Activated CD4-positive, alpha-beta T cell treated with anti-CD3 and anti-CD28 coated beads, Interleukin-2, amount 10 ng/mL, durations not matched to agents 24 days and 14 days (primary cell): ENCODE data around the gene INPP5J. TPM values are rescaled to one million over a fixed set of nuclear protein-coding genes. Genes with fewer than 3 reads are reported as not detected.
"Not testable (repeated sequence)": the region's sequence is repeated elsewhere in the genome, so short reads cannot be mapped to it uniquely, and the experiment has no call there.

ENCODE experiments used
- DNase-seq: peaks from one replicate; pipeline ENCODE4 v3.0.0; 2022
- H3K27ac Mint-ChIP-seq: one replicate; pipeline ENCODE4 v1.8.0; 2022; ENCODE audit warnings: mild to moderate bottlenecking, mixed read lengths
- H3K27me3 Mint-ChIP-seq: one replicate; pipeline ENCODE4 v1.8.0; 2022; ENCODE audit warnings: mixed read lengths
- H3K36me3 Mint-ChIP-seq: one replicate; pipeline ENCODE4 v1.8.0; 2022; ENCODE audit warnings: low read depth, mild to moderate bottlenecking, mixed read lengths
- H3K4me1 Mint-ChIP-seq: one replicate; pipeline ENCODE4 v1.8.0; 2021; ENCODE audit warnings: mixed read lengths
- H3K4me3 Mint-ChIP-seq: one replicate; pipeline ENCODE4 v1.8.0; 2022; ENCODE audit warnings: mild to moderate bottlenecking, moderate library complexity, mixed read lengths
- H3K9me3 Mint-ChIP-seq: one replicate; pipeline ENCODE4 v1.8.0; 2021; ENCODE audit warnings: mixed read lengths
- intact Hi-C: fragments of 100-400 bp; cut with micrococcal nuclease; formaldehyde crosslinking; loops from one replicate; pipeline ENCODE4 v1.15.1; 2023
- total RNA-seq: library from RNA; stranded (reverse); gene quantifications from 2 replicates; pipeline ENCODE4 v1.2.3, GENCODE V29; 2022

Gene INPP5J
- total RNA-seq, 1 donor from 2014 or later: 0.26 TPM

DNA sequence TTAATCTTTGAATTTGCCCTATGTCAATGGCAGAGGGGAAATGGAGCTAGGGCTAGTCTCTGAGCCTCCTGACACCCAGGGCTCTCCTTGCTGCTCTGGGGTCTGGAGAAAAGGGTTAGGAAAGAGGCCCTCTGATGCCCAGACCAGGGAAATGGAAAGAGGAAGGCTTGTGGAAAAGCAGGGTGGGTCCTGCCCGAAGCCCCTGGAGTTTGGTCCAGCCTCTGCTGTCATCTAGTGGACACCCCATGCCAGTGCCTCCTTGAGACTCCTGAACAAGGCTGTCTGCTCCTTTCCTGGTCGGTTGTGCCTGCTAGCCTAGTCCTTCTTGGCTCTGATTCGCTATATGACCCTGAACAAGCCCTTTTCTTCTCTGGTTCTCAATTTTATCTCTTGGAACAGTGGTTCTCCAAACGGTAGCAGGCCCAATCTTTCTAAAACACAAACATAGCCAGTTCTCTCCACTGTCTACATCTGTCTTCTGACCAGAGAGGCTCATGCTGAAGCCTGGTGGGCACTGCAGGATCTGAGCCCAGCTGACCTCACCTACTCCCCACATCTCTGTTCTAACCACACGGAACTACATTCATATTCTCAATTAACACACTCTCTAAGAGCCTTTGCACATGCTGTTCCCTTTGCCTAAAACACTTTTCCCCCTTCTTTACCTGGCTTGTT, 26.3 kb downstream of the INPP5J start:
- H3K27ac Mint-ChIP-seq: no peak overlapping the region
- H3K9me3 Mint-ChIP-seq: no peaks in the 10 kb centered on the region
- peaks cover 3% of the 10 kb centered on the region for H3K27me3 Mint-ChIP-seq
- peak; percentile 77 for DNase-seq
- peaks cover 5% of the 10 kb centered on the region for H3K4me1 Mint-ChIP-seq
- intact Hi-C loops: no loop called here
- H3K4me3 Mint-ChIP-seq: no peak overlapping the region
- H3K36me3 Mint-ChIP-seq: no peaks in the 10 kb centered on the region

GRCh38 chr22:31150615-31151014, 27.8 kb downstream of the INPP5J start:
- Mint-ChIP-seq H3K27me3 (peaks cover 3% of the 10 kb centered on the region), H3K27ac (no peak overlapping the region), H3K4me1 (peaks cover 2% of the 10 kb centered on the region), H3K36me3 (no peaks in the 10 kb centered on the region), H3K4me3 (no peak overlapping the region), H3K9me3 (no peaks in the 10 kb centered on the region)
- no peak for DNase-seq
- intact Hi-C loops: no loop called here

- no peaks in the 10 kb centered on the region for H3K36me3 Mint-ChIP-seq
- peaks cover 2% of the 10 kb centered on the region for H3K4me1 Mint-ChIP-seq
- H3K27me3 Mint-ChIP-seq: peaks cover 3% of the 10 kb centered on the region
- H3K4me3 Mint-ChIP-seq: no peak overlapping the region
- H3K27ac Mint-ChIP-seq: no peak overlapping the region
- no peak for DNase-seq
- H3K9me3 Mint-ChIP-seq: no peaks in the 10 kb centered on the region
- intact Hi-C loops: no loop called here
These were observed 29.1 kb downstream of the INPP5J start for GRCh38 chr22:31151872-31152271.

GRCh38 chr22:31153357-31153756, 30.6 kb downstream of the INPP5J start:
- no peak overlapping the region for H3K27ac Mint-ChIP-seq
- DNase-seq: no peak
- no peaks in the 10 kb centered on the region for H3K36me3 Mint-ChIP-seq
- no peaks in the 10 kb centered on the region for H3K9me3 Mint-ChIP-seq
- H3K4me3 Mint-ChIP-seq: no peak overlapping the region
- peaks cover 2% of the 10 kb centered on the region for H3K4me1 Mint-ChIP-seq
- peaks cover 7% of the 10 kb centered on the region for H3K27me3 Mint-ChIP-seq
- intact Hi-C loops: no loop called here

DNA sequence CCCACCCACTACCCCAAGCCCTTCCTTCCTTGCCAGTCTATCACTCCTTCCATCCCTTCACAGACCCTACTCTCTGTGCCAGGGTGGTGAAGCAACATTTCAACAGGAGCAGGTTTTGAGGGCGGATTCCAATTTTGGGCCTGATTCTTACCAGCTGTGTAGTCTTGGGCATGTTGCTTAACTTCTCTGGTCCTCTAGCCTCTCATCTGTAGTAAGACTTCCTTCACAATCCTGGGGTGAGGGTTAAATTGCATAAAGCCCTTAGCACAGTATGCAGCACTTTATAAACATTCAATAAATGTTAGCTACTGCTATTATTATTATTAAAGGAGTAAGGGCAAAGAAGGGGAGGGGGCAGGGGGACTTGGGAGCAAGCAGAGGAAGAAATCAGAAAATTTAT, 32.2 kb downstream of the INPP5J start:
- Mint-ChIP-seq H3K4me3 (no peak overlapping the region), H3K9me3 (no peaks in the 10 kb centered on the region), H3K36me3 (peaks cover under 1% of the 10 kb centered on the region), H3K27me3 (peaks cover 7% of the 10 kb centered on the region), H3K27ac (no peak overlapping the region), H3K4me1 (peaks cover 6% of the 10 kb centered on the region)
- no peak for DNase-seq
- intact Hi-C loops: no loop called here

GRCh38 chr22:31155422-31155821, 32.7 kb downstream of the INPP5J start:
- no peak overlapping the region for H3K4me3 Mint-ChIP-seq
- H3K4me1 Mint-ChIP-seq: peaks cover 7% of the 10 kb centered on the region
- intact Hi-C loops: no loop called here
- H3K9me3 Mint-ChIP-seq: no peaks in the 10 kb centered on the region
- H3K27ac Mint-ChIP-seq: no peak overlapping the region
- H3K27me3 Mint-ChIP-seq: peaks cover 7% of the 10 kb centered on the region
- no peak for DNase-seq
- peaks cover 2% of the 10 kb centered on the region for H3K36me3 Mint-ChIP-seq

DNA sequence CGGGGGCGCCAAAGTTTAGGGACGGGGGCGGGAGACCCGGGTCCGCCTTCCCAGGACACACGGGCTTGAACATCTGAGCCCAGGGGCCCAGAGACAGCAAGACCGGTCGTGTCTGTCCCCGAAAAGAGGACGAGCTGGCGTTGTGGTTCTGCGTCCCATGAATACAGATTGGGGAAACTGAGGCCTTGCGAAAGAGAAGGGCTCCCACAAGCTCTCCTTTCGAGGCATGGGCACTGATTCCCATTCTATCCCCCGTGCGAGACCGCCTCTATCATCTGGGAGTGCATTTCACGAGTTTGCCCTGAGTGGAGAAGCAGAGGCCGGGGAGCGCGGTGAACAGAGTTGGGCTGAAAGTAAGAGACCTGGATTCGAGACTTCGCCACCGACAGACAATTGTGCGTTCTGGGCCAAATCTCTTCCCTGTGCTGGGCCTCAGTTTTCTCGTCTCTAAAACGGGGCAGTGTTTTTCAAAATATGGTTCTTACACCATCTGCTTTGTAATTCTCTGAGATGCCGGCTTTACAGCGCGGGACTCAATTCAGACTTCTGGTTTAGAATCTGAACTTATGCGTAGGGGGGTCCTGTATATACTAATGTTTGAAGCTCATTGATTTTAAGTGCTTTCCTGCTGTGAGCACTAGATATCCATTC, 37.7 kb downstream of the INPP5J start:
- H3K36me3 Mint-ChIP-seq: peaks cover 9% of the 10 kb centered on the region
- peaks cover 4% of the 10 kb centered on the region for H3K27me3 Mint-ChIP-seq
- H3K4me1 Mint-ChIP-seq: peaks cover 29% of the 10 kb centered on the region
- intact Hi-C loops: loop anchor here (5.0 kb wide), 2 partner anchors 67 to 193 kb away; partner anchors contain the start of genes MORC2 and TUG1
- peak overlapping the region; percentile 99 for H3K4me3 Mint-ChIP-seq
- H3K27ac Mint-ChIP-seq: peak overlapping the region; percentile 97
- no peaks in the 10 kb centered on the region for H3K9me3 Mint-ChIP-seq
- DNase-seq: peak; percentile 73

DNA sequence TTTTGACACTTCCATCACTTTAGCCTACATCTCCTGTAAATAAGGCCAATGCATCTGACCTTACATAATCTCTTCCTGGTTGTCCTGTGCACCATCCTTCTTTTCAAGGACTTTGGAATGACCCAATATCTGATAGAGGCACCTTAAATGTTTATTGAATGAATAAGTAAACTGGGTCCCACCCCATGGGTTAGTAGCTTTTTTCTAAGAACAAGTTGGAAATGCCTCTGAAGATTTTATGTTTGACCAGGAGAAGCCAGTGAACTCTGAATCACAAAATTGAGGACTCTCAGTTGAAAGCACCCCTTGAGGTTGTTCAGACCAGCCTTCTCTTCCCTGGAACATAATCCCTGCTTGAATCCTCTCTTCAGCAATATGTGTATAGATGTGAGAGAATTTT, 38.6 kb downstream of the INPP5J start:
- Mint-ChIP-seq H3K4me3 (peak overlapping the region; percentile 99), H3K27me3 (peaks cover 4% of the 10 kb centered on the region), H3K36me3 (peaks cover 13% of the 10 kb centered on the region), H3K4me1 (peaks cover 32% of the 10 kb centered on the region), H3K9me3 (no peaks in the 10 kb centered on the region), H3K27ac (no peak overlapping the region)
- intact Hi-C loops: loop anchor here (5.0 kb wide), 2 partner anchors 66 to 194 kb away; partner anchors contain the start of genes MORC2 and TUG1
- no peak for DNase-seq

GRCh38 chr22:31162015-31162765, 39.4 kb downstream of the INPP5J start:
- H3K4me3 Mint-ChIP-seq: peak overlapping the region; percentile 42
- peaks cover 32% of the 10 kb centered on the region for H3K4me1 Mint-ChIP-seq
- no peak for DNase-seq
- intact Hi-C loops: loop anchor here (5.0 kb wide), 2 partner anchors 65 to 195 kb away; partner anchors contain the start of genes MORC2 and TUG1
- peaks cover 4% of the 10 kb centered on the region for H3K27me3 Mint-ChIP-seq
- no peak overlapping the region for H3K27ac Mint-ChIP-seq
- peaks cover 15% of the 10 kb centered on the region for H3K36me3 Mint-ChIP-seq
- no peaks in the 10 kb centered on the region for H3K9me3 Mint-ChIP-seq

GRCh38 chr22:31170971-31171370, 48.2 kb downstream of the INPP5J start:
- Mint-ChIP-seq H3K27ac (no peak overlapping the region), H3K9me3 (no peaks in the 10 kb centered on the region), H3K27me3 (no peaks in the 10 kb centered on the region), H3K4me3 (no peak overlapping the region), H3K4me1 (peaks cover 26% of the 10 kb centered on the region), H3K36me3 (peaks cover 26% of the 10 kb centered on the region)
- DNase-seq: no peak
- intact Hi-C loops: no loop called here

GRCh38 chr22:31171734-31172133, 49.0 kb downstream of the INPP5J start:
- H3K4me3 Mint-ChIP-seq, DNase-seq, H3K27me3 Mint-ChIP-seq, H3K27ac Mint-ChIP-seq, intact Hi-C loops, H3K9me3 Mint-ChIP-seq: not testable (repeated sequence)
- peaks cover 24% of the 10 kb centered on the region for H3K4me1 Mint-ChIP-seq
- H3K36me3 Mint-ChIP-seq: peaks cover 23% of the 10 kb centered on the region

GRCh38 chr22:31173386-31174145, 50.8 kb downstream of the INPP5J start:
- Mint-ChIP-seq H3K27me3 (no peaks in the 10 kb centered on the region), H3K4me1 (peaks cover 15% of the 10 kb centered on the region), H3K4me3 (peak overlapping the region; percentile 19), H3K9me3 (no peaks in the 10 kb centered on the region), H3K27ac (peak overlapping the region; percentile 72), H3K36me3 (peaks cover 19% of the 10 kb centered on the region)
- DNase-seq: no peak
- intact Hi-C loops: no loop called here

DNA sequence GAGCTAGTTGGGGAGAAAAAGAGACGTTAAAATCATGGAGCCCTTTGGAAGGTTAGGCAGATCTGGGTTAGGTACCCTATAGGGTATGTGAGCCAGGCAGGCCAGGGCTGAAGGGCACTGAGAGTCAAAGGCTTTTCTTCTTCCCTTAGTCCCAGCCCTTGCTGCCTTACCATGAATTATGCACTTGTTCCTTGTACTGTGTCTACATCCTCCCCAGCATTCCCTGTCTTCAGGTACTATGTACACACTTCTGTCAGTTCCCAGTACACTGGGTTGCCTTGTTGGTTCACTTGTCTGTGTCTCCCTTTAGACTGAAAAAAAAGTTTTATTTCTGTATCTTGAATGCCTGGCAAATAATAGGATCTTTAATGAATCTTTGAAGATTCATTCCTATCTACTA, 54.2 kb downstream of the INPP5J start:
- H3K4me1 Mint-ChIP-seq: peaks cover 16% of the 10 kb centered on the region
- H3K27me3 Mint-ChIP-seq: no peaks in the 10 kb centered on the region
- no peaks in the 10 kb centered on the region for H3K9me3 Mint-ChIP-seq
- H3K36me3 Mint-ChIP-seq: peaks cover 23% of the 10 kb centered on the region
- intact Hi-C loops: no loop called here
- no peak for DNase-seq
- H3K4me3 Mint-ChIP-seq: no peak overlapping the region
- H3K27ac Mint-ChIP-seq: no peak overlapping the region
